Stimulated activated CD8-positive, alpha-beta memory T cell treated with anti-CD3 and anti-CD28 coated beads, Interleukin-15, amount 100 ng/mL, for 48 hours (primary cell): ENCODE data around the gene PRRX1.

Source experiments
- DNase-seq, 2 donors: peaks; one replicate each; pipeline ENCODE4 v3.0.0-alpha.2; 2020; ENCODE audit warnings: low read depth in 2 of 2

PRRX1 gene

DNA sequence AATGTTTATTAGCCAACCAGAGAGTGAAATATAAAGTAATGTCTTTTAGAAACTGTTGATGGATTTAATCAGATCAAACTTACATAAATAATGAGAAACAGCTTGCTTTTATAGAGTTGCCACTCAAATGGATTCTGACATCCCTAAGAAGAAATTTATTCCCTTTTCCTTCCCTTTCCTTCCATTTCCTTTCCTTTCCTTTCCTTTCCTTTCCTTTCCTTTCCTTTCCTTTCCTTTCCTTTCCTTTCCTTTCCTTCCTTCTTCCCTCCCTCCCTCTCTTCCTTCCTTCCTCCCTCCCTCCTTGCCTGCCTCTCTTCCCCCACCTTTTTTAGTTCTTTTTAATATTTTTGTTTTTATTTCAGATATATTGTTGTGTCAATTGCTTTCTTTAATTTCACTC lies 27.3 kb downstream of the PRRX1 start:
- DNase-seq = no peak

DNA sequence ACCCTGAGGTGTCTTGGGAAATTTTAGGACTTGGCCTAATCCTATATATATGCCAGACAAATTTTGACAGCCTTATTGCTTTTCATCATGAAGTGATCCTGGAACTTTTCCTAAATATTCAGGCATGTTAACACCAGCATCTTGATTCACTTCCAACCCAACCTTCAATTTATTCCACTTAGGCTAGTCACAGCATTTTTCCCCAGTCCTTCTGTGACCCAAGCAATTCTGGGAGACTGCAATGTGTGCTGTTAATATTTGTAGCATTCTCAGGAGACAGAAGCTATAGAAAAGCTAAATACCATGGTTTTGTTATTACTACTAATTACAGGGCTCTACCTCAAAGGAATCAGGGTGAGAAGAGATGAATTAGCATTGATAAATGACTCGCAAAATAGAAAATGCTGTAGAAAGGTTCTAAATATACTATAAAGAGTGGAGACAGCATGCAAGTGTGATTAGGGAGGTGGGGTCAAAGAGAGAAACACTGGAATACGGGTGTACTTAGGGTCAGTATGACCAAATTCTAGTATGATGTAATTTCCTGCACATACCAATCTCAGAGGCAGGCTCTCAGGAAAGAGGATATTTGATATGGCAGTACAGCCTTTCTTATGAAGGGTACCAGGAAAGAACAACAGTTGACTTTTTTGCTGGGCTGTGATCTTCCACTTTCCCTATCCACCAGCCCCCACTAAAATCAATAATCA lies 29.1 kb downstream of the PRRX1 start:
- no peak for DNase-seq

DNA sequence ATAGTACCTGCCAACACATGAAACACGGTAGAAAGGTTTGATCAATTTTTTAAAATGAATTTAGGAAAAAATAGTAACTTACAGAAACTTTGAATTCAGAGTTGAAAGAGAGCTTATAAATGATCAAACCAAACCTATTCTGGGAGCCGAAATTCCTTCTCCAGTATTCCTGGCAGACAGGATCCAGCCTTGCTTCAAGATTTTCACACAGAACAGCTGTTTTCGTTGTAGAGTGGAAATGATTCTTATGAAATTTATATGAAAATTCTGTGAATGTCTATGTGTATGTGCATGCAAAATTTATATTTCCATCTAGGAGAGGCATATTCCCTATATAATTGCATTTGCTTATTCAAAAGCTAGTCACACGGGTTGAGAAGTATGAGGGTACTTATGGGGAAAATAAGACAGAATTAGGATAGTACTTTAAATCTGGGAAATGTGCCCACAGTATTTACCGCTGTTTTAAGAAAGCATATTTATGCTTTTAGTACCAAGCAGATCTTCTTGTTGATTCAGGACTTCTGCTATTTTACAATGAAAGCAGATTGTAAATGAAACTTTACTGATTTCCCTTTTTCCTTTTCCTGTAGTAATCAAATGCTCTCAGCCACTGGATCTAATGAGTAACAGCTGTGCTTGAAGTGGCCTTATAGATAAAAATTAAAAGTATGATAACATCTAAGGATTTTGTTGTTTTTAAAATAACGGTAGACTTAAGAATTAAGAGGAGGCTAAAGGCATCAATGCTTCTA lies 30.4 kb downstream of the PRRX1 start:
- no peak for DNase-seq

DNA sequence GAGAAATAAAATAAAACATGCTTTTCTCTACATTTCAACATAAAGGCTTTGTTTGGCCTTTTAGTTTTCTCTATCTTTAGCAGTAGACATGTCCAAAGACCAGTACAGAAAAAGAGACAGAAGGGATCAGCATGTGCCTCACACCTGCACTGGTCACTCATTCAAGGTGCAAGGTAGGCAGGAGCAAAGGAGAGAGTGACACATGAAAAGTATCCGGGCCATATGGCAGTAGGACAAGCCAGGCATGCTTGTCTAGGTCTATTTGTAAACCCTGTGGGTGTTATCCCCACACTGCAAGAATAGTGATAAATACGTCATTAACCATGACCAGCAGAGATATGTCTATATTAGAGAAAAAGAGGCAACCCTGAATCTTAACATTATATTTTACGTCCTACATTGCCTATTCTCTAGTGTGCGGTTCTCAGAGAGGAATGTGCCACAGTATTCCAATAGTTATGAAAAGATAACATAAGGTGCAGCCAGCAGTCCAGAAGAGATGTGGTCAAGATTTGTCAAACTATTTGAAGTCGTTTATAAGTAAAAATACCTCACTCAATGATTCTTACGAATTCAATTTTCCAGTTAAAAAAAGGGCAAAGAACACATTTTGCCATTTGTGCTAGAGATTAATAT lies 32.1 kb downstream of the PRRX1 start:
- DNase-seq = no peak

DNA sequence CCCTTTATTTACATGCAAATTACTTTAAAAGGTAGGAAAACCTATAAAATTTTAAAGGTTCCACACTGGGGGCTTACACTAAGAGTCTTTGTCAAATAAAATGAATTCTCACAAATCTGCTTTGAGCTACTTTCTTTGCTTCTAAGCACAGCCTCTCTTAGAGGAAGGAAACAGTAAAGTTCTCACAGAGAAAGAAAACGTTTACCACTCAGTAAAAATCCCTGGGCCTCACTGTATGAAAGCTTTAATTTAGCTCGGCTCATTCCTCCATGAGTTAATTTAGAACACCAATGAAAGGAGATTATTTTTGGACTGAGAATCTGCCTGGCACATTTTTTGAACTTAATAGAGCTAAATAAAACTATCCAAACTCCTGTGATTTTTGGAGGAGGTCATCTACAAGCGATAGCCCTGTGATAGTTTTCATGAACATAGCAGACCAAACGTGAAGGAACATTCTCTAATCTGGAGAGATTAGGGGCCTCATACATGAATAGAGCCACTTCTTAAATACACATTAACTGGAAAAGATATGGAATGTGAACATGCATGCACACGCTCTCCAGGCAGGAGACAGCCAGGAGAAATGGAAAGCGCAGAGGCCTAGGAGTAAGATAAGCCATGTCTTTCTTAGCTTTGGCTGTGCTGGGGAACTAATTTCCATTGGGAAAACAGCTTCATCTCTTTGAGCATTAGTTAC lies 32.8 kb downstream of the PRRX1 start:
- no peak for DNase-seq

DNA sequence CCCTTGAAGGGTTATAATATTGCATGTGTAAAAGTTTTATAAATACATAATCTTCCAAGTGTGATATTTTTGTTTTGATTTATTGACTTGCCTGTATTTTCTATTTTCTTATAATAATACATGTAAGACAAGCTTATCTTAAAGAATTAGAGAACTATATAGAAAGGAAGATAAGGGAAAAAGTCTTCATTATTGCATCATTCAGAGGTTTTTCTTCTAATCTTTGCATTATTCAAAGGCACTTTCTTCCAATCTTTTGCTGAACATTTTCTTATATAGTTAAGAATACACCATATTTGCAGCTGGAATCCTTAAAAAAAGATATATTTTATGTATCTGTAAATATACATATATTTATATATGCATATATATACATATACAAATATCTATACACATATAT lies 33.4 kb downstream of the PRRX1 start:
- DNase-seq = no peak

DNA sequence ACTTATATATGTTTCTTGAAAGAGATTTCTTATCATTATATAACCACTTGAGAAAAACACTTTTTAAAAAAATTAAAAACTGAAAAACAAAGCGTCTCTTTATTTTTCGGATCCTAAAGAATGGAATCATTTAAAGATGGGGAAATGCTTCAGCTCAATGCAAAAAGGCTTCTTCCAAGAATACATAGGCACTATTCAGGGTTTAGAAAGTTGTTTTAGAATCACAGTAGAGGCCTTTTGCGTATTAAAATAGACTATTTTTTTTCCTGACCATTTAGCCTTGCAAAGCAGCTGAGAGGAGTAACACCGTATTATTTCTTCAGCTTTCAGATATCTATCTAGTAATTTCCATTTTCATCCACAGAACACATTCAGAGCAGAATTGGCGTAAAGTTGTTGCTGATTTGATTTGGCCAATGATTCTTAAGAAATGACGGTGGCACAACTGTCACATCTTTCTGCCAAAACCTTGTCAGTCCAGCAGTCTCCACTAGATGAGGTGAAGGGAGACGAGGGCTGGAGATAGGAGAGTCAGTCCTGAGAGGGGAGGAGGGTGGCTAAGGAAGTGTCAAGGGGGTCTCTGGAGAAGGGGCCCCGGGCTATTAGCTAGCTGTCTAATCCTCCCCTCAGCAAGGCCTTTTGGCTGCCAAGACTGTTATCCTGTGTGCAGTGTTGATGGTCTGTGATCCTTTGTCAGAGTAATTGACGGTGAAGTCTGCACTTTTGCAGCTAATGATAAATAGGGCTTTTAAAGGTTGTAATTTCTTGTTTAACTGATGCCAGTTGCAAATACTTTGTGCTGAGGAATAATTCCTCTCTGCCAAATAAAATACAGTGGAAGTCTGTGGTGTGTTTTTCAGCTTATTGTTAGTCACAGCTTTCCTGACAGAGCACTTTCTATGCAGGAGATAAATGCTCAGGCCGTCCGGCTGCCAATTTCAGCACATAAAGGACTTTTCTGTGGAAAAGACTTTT lies 34.7 kb downstream of the PRRX1 start:
- DNase-seq = no peak

DNA sequence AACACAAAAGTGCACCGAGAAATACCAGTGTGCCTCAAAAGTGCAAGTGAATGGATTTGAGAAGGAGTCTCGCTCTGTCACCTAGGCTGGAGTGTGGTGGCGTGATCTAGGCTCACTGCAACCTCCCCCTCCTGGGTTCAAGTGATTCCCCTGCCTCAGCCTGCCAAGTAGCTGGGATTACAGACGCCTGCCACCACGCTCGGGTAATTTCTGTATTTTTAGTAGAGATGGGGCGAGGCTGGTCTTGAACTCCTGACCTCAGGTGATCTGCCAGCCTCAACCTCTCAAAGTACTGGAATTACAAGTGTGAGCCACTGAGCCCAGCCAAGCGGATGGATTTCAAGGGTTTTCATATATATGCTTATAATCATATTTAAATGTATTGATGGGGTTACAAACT lies 35.8 kb downstream of the PRRX1 start:
- DNase-seq = no peak

DNA sequence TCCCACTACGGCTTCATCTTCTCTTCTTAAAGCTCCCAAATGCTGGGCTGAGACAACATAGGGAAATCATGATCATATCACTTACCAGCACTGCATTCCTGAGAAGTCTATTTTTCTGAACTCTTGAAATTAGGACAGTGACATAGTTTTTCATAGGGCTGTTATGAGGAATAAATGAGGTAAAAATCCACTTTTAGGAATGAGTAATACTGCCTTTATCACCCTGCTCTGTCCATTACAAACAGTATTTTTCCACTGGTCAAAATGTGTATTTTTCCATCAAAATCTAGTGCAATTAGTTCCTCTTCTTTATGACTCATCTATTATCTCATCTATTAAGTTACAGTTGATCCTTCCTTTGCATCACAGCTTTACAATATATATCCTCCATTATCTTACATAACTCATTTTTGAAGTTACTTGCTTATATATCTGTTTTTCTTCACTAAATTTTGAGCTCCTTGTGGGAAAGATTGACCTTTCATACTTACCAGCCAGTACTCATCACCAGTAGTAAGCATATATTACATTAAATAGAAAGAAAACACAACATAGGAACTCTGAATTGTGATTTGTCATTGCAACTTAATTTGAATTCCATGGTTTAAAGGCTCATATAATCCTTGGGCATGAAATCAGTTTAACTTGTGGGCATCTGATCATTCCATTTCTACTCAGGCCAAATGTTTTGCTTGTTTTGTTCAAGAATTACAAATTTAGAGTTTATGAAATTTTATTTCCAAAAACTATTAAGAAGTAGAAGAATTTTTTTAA lies 37.1 kb downstream of the PRRX1 start:
- DNase-seq = no peak

DNA sequence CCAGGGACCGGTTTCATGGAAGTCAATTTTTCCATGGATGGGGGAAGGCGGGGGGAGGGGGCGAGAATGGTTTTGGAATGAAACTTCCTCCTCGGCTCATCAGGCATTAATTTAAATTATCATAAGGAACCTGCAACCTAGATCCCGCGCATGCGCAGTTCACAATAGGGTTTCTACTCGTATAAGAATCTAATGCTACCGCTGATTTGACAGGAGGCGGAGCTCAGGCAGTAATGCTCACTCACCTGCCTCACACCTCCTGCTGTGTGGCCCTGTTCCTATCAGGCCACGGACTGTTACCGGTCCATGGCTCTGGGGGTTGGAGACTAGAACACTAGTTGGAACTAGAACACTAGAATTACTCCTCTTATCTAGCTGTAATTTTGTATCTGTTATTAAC lies 38.0 kb downstream of the PRRX1 start:
- DNase-seq = no peak

DNA sequence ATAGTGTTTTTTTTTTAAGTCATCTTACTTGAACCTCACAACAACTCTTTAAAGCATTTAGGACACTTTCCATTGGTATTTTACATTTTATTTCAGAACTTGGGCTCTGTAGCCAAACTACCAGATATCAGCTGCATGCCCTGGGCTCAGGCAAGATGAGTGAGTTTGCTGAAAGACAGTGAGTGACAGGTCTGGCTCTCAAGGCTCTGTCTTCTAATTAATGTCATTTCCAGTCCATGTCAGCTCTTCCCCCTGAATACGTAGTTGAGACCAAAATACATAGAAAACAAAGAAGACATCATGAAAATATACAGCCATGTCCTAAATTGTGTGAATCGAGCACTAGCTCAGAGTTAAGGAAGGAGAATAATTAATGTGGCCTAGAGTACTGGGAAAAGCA lies 39.7 kb downstream of the PRRX1 start:
- no peak for DNase-seq

DNA sequence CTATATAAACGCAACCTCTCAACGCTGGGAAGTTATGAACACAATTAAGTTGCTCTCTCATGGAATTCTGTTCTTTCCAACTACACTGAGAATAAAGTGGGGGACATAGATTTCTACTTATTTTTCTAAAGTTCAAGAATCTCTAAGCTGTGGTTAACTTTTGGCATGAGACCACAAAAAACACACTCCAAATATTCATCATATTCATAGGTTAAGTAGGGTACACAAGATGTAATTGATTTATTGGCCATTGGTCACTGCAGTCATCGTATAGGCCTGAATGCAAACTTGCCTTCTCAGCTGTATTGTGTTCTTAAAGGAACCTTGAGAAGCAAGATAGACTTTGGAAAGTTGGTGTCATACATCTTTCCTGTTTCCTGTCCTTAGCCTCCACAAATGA lies 40.3 kb downstream of the PRRX1 start:
- DNase-seq = no peak

DNA sequence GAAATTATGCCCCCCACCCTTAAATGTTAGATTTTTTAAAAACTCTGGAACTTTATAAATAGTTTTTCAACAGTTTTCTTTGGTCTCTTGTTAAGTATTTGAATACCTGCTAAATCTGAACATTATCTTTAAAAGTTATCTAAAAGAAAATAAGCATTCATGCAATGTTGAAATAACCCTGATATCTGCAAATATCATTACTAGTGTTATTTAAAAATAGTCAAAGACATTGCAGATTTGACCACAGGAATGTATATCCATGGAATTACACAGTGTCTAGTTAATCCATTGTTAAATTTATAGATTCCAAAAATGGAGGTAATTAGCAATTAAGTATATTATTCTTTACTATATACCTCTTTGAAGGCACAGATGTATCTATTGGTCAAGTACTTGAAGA lies 42.0 kb downstream of the PRRX1 start:
- no peak for DNase-seq

DNA sequence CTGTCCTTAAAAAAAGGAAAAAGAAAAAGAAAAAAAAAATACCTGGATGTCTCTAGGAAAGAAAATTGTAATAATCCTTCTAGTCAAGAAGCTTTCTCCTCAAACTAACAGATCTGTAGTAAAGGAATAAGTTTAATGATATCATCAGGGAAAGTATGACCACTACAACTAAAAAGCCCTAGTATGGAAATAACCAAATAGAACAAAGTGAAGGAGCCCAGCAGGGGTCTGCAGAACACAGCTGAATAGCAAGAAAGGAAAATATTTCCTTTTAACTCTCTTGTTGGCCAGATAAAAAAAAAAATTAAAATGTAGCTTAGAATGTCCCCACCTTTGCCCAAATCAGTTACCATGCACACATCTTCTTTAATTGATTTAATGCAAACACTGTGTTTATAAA lies 43.2 kb downstream of the PRRX1 start:
- no peak for DNase-seq

DNA sequence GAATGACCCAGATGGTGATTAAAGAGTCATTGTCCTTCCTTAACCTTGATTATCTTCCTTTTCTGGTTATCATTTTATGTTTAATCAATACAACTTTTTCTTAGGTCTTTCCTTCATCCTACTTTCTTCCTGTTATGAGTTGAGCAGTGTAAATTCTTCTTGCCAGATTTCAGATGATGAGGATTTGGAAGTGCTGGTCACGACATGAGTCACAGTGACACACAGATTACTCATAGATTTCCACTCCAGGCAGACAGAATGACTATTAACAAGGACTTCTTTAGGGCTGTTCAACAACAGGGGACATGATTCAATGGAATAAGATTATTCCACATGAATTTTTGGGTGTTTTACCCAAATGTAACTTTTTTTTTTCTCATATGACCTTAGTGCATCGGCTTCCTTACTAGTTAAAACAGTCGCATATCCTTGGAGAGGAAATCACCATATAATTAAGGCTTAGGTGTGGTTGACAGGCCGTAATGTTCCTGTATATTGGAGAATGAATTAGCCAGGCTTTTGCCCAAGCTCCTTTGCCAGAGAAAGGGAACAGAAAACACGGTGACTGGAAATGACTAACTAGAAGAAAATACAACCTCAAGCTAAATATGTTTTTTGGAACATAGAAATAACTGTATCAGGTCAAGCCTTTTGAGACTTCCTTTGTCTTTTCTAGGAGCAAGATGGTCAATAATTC lies 44.2 kb downstream of the PRRX1 start:
- DNase-seq = no peak

DNA sequence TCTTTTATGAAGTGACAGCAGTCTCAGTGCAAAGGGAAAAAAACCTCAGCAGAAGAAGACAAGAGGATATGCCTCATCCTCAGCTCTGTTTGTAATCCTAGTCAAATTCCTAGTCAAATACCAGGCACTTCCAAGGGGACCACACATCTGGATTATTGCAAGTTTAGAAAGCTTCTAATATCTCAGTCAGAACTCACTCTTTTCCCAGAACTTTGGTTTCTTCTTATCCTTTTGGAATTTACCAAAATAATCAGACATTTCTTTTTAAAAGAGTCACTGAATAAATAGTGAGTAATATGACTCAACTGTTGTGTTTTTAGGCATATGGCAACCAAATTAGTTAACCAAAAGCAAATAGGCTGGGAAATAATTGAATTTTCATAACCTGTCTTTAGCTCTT lies 47.8 kb downstream of the PRRX1 start:
- DNase-seq = no peak

DNA sequence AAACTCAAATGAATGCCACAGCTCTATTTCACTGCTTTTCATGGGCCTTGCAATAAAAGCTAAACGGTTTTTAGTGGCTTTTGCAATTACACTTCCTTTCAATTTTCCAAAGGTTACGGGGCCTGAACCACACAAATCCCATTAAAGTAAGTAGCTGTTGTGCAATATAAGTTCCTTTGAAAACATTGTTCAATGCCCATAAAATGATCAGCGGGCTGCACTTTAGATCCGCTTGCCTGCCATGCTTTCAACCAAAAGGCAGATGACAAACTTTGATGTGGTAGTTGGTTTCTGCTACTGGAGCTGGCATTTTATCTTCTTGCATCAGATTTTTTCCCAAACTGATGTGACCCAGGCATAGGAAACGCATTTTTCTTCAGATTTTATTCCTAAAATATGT lies 50.2 kb downstream of the PRRX1 start:
- no peak for DNase-seq

DNA sequence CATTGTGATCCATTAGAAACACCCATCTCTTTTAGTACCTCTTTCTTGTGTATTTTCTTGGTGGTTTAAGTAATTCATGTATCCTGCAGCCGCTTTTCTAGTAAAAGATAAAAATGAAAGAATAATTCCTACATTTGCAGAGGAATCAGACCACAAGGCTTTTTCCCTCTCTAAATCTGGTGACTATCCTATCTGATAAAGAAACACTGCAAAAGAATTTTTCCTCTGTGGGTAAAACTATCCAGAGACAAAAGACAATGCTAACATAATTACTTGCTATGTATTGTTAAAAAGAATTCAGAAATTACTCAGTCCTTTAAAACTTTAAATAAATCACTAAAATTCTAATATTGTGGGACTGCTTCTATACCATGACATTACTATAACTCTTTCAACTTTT lies 51.0 kb downstream of the PRRX1 start:
- no peak for DNase-seq

DNA sequence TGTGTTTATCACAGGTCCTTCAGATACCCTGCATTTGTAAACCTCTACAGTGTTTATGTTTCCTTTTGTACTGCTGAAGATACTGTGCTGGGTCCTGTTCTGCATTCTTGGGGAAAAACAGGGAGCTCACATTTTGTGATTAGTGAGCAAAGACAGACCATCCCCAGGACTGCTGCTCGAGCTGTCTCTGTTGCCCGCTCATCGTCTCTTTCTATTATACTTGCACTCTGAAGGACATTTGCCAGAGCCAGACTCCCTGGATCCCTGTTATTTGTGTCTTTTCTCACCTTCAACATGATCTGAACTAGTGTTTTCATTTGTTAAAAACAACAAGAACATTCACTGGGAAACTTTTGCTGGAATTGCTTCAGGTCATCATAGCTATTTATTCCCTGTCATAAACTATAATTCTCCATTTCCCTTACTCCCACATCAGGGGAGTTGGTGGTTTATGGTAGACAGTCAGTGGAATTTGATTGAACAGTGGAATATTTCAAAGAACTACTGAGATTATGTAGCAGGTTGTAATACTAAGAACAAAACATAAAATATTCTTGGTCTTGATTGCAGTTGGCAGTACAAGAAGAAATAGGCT lies 53.0 kb downstream of the PRRX1 start:
- DNase-seq = no peak

DNA sequence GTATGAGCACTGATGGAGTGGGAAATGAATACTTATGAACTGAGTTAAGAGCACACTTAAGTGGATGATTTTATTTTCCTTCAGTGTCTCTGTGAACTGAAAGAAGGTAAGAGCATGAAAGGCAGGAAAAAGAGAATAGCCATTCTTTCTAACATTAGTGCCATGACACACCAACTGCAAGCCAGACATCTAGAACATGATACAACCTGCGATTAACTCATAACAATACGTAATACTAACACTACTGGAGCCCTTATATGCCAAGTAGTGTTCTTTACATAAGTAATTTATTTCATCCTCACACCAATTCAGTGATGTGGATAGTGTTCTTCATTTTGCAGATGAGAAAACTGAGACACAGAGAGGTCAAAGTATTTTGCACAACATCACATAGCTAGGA lies 56.7 kb downstream of the PRRX1 start:
- no peak for DNase-seq
